Measurements from ENCODE around the gene VTCN1.

- TF ChIP-seq POLR2A (IDR thresholded peaks at IDR 0.05; ENCODE audit: low read length) (no peak), GATA1 (IDR thresholded peaks at IDR 0.05; ENCODE audit: low read depth, low read length) (no peak)
These were observed 341 bp downstream of the VTCN1 start for GRCh38 chr1:117210386-117210785.

Measured in erythroblast (primary cell).